MCF 10A (cell line): ENCODE data around the gene SH3BP2. TPM values are rescaled to one million over a fixed set of nuclear protein-coding genes. Genes with fewer than 3 reads are reported as not detected.

Experiments
- BruUV-seq: library from RNA; stranded (reverse); fragments of 400-500 nt; replicated peaks from 2 replicates; lab custom pipeline; 2021; lab: Mats Ljungman, UMichigan
- CTCF ChIA-PET: fragments of 300-600 bp; sonication (Branson Sonifier 250); formaldehyde crosslinking; extraction: SDS; loops from one replicate; lab custom pipeline; 2021; ENCODE audit warnings: antibody characterized with exemption, inconsistent platforms; lab: Yijun Ruan, JAX
- POLR2A ChIA-PET: fragments of 300-600, 350-650 bp; sonication (Branson Sonifier 250); formaldehyde crosslinking; extraction: SDS; loops from one replicate; lab custom pipeline; 2020; ENCODE audit warnings: antibody characterized with exemption, inconsistent platforms; lab: Yijun Ruan, JAX
- DNase-seq: peaks from one replicate; pipeline ENCODE4 v3.0.0-alpha.2; 2018; ENCODE audit not compliant: unreplicated experiment
- H3K27ac Mint-ChIP-seq: one replicate; pipeline ENCODE4 v1.8.0; 2022; ENCODE audit warnings: mild to moderate bottlenecking, low read depth, mixed read lengths; ENCODE audit not compliant: unreplicated experiment
- H3K27me3 Mint-ChIP-seq: one replicate; pipeline ENCODE4 v1.8.0; 2022; ENCODE audit warnings: mixed read lengths; ENCODE audit not compliant: insufficient read depth, unreplicated experiment
- H3K36me3 Mint-ChIP-seq: one replicate; pipeline ENCODE4 v1.8.0; 2022; ENCODE audit warnings: mild to moderate bottlenecking, moderate library complexity, mixed read lengths; ENCODE audit not compliant: insufficient read depth, unreplicated experiment
- H3K4me1 Mint-ChIP-seq: one replicate; pipeline ENCODE4 v1.8.0; 2022; ENCODE audit warnings: mixed read lengths; ENCODE audit not compliant: insufficient read depth, unreplicated experiment
- H3K4me3 Mint-ChIP-seq: one replicate; pipeline ENCODE4 v1.8.0; 2022; ENCODE audit warnings: mild to moderate bottlenecking, moderate library complexity, mixed read lengths; ENCODE audit not compliant: unreplicated experiment
- H3K9me3 Mint-ChIP-seq: one replicate; pipeline ENCODE4 v1.8.0; 2022; ENCODE audit warnings: mixed read lengths; ENCODE audit not compliant: unreplicated experiment
- intact Hi-C: fragments of 100-400 bp; cut with micrococcal nuclease; formaldehyde crosslinking; loops from 2 replicates; pipeline ENCODE4 v1.14.1; 2022
- total RNA-seq: library from RNA; stranded (reverse); gene quantifications from 2 replicates; pipeline ENCODE4 v1.2.3, GENCODE V29; 2022
- TF ChIP-seq, protein P1 (sequence below): fragments of 200-600 bp; IDR thresholded peaks from one replicate; pipeline ENCODE4 v1.8.0; 2022; ENCODE audit warnings: antibody characterized with exemption, mild to moderate bottlenecking; ENCODE audit not compliant: unreplicated experiment

SH3BP2 gene
- total RNA-seq, 1 experiment from 2014 or later, result 57.9 TPM

DNA sequence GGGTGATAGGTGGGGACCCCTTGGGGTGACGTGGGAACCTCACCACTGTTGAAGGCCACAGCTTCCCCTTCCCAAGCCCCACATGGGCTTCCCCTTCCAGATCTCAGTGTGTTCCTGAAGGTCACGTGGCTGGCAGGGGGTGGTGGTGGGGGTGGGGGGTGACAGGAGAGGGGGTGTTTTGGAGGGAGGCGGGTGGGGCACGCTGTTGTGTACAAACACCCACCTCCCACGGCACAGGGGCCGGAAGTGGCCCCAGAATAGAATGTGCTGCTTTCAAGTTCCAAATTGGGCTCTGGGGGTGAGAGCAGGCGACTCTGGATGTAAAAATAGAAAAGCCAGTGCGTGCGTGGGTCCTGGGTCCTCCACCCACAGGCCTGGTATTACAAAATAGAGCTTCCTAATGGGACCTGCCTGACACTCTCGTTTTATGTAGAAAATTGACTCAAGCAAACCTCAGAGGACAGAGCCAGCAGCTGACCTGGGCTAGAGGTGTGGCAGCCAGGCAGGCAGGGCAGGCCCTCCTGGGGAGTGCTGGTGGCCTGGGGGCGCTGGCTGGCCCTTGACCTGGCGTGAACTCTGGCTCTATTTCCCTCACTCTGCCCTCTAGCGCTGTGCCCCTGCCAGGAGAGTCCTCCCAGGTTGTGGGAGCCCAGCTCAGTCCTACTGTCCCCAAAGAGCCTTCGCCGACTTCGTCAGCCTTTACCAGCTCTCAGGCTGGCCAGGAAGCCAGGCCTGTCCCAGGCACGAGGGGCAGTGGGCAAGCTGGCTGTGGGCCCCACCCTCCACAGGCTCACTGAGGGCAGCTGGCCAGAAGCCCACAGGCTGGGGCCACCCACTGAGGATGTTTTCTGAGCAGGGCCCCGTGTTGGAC, 5.4 kb upstream of the SH3BP2 start:
- Mint-ChIP-seq H3K4me1 (no peaks in the 10 kb centered on the region), H3K9me3 (no peaks in the 10 kb centered on the region), H3K4me3 (no peak overlapping the region), H3K27ac (no peak overlapping the region), H3K36me3 (no peaks in the 10 kb centered on the region), H3K27me3 (peaks cover 21% of the 10 kb centered on the region)
- BruUV-seq, result no TSS peak
- CTCF ChIA-PET, result no interaction called here
- TF ChIP-seq, protein P1, sequence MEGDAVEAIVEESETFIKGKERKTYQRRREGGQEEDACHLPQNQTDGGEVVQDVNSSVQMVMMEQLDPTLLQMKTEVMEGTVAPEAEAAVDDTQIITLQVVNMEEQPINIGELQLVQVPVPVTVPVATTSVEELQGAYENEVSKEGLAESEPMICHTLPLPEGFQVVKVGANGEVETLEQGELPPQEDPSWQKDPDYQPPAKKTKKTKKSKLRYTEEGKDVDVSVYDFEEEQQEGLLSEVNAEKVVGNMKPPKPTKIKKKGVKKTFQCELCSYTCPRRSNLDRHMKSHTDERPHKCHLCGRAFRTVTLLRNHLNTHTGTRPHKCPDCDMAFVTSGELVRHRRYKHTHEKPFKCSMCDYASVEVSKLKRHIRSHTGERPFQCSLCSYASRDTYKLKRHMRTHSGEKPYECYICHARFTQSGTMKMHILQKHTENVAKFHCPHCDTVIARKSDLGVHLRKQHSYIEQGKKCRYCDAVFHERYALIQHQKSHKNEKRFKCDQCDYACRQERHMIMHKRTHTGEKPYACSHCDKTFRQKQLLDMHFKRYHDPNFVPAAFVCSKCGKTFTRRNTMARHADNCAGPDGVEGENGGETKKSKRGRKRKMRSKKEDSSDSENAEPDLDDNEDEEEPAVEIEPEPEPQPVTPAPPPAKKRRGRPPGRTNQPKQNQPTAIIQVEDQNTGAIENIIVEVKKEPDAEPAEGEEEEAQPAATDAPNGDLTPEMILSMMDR, result no peak
- POLR2A ChIA-PET, result no interaction called here
- intact Hi-C loops, result no loop called here
- DNase-seq, result no peak

DNA sequence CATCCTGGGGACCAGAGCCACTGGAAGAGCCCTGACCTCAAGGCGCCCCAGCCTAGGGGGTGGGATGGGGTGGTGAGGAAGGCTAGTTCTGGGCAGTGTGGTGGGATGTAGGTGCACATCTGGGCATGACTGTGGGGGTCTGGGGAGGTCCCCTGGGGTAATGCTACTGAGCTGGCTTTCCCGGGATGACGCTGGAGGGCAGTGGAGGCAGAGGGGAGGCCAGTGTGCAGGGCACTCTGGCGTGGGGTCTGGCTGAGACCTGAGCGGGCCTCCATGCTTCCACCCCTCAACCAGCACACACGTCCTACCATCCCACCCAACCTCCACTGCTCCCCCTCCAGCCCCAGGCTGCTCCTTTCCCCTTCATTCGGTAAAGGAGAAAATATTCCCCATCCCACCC, 4.8 kb upstream of the SH3BP2 start:
- intact Hi-C loops, result no loop called here
- CTCF ChIA-PET, result no interaction called here
- Mint-ChIP-seq H3K4me1 (no peaks in the 10 kb centered on the region), H3K36me3 (no peaks in the 10 kb centered on the region), H3K9me3 (no peaks in the 10 kb centered on the region), H3K27ac (no peak overlapping the region), H3K4me3 (no peak overlapping the region), H3K27me3 (peaks cover 21% of the 10 kb centered on the region)
- TF ChIP-seq, protein P1, result no peak
- POLR2A ChIA-PET, result no interaction called here
- no peak for DNase-seq
- no TSS peak for BruUV-seq

DNA sequence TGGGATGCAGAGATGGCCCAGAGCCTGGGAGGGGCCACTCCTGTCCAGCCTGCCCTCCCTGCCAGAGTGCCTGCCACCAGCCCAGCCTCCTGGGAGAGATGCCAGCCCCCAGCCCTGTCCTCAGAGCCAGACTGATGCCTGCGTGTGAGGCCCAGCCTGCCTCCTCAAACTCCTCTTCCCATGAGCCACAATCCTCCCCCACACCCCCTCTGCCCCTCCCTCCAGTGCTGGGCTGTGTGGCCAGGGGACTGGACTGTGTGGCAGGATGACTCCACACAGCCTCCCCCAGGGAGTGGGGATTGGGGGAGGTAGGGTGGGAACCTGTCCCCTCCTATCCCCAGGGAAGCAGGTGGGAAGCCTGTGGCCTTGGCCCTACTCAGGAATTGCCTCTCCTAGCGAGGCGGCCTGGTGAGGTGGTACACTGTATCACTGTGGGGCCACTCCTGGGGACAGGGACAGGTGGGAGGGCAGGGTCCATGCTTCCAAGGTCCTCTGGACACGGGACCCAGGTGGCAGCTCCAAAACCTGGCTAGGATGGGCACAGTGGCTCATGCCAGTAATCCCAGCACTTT, 4.3 kb upstream of the SH3BP2 start:
- Mint-ChIP-seq H3K9me3 (no peaks in the 10 kb centered on the region), H3K27me3 (peaks cover 15% of the 10 kb centered on the region), H3K4me1 (no peaks in the 10 kb centered on the region), H3K27ac (no peak overlapping the region), H3K36me3 (no peaks in the 10 kb centered on the region), H3K4me3 (no peak overlapping the region)
- TF ChIP-seq, protein P1, result no peak
- no peak for DNase-seq
- BruUV-seq, result no TSS peak
- CTCF ChIA-PET, result no interaction called here
- intact Hi-C loops, result no loop called here
- POLR2A ChIA-PET, result no interaction called here

DNA sequence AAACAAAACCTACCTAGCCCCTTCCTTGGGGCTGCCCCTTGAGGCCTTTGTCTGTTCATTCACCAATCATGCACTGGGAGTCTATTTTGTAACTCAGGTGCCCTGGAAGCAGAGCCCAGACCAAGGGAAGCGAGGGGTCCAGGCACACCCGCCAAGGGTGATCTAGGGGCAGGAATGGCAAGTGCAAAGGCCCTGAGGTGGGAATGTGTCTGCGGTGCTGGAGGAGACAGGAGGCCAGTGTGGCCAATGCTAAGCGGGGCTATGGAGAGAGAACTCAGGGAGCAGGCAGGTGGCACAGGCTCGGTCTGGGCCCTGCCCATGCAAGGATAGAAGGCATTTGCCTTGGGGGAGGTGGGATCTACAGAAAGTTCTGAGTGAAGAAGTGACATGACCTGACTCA, 3.5 kb upstream of the SH3BP2 start:
- Mint-ChIP-seq H3K9me3 (no peaks in the 10 kb centered on the region), H3K4me3 (no peak overlapping the region), H3K36me3 (no peaks in the 10 kb centered on the region), H3K27ac (no peak overlapping the region), H3K4me1 (peaks cover 4% of the 10 kb centered on the region), H3K27me3 (peaks cover 8% of the 10 kb centered on the region)
- CTCF ChIA-PET, result no interaction called here
- no peak for DNase-seq
- intact Hi-C loops, result no loop called here
- no TSS peak for BruUV-seq
- POLR2A ChIA-PET, result no interaction called here
- TF ChIP-seq, protein P1, result no peak
